BE2C (cell line): ENCODE measurements around the gene FOXS1.

ENCODE experiments used
- DNase-seq: peaks from one replicate; pipeline ENCODE4 v3.0.0-alpha.2; 2020
- H3K27me3 ChIP-seq: fragments of 250-450 bp; sonication (Bioruptor Pico); 2 replicates; pipeline ENCODE4 v1.5.1; 2020; ENCODE audit warnings: mild to moderate bottlenecking
- H3K36me3 ChIP-seq: fragments of 250-450 bp; sonication (Bioruptor Pico); 2 replicates; pipeline ENCODE4 v1.5.1; 2020; ENCODE audit warnings: mild to moderate bottlenecking
- H3K4me1 ChIP-seq: fragments of 250-450 bp; sonication (Bioruptor Pico); 2 replicates; pipeline ENCODE4 v1.5.1; 2020
- H3K4me3 ChIP-seq: 2 replicates; pipeline ENCODE4 v1.5.1; 2011; ENCODE audit warnings: low read depth, low read length
- H3K9me3 ChIP-seq: fragments of 250-450 bp; sonication (Bioruptor Pico); 2 replicates; pipeline ENCODE4 v1.5.1; 2020
- CTCF ChIP-seq: IDR thresholded peaks from 2 replicates; pipeline ENCODE4 v1.5.1; 2012; ENCODE audit warnings: mild to moderate bottlenecking, low read depth, low read length

The FOXS1 gene

GRCh38 chr20:31839782-31840487 is 5.5 kb downstream of the FOXS1 start:
- DNase-seq: no peak
- H3K27me3 ChIP-seq: no peaks in the 10 kb centered on the region
- peaks cover 28% of the 10 kb centered on the region for H3K4me1 ChIP-seq

GRCh38 chr20:31838646-31839292 is 6.6 kb downstream of the FOXS1 start:
- Histone ChIP-seq H3K27me3 (no peaks in the 10 kb centered on the region), H3K36me3 (no peaks in the 10 kb centered on the region), H3K9me3 (no peaks in the 10 kb centered on the region), H3K4me3 (no peak overlapping the region), H3K4me1 (peaks cover 28% of the 10 kb centered on the region)
- no peak for DNase-seq
- TF ChIP-seq CTCF: no peak

More at GRCh38 chr20:31839782-31840487, 5.5 kb downstream of the FOXS1 start:
- TF ChIP-seq CTCF: no peak
- Histone ChIP-seq H3K36me3 (no peaks in the 10 kb centered on the region), H3K9me3 (no peaks in the 10 kb centered on the region), H3K4me3 (no peak overlapping the region)

GRCh38 chr20:31837896-31838397 is 7.5 kb downstream of the FOXS1 start:
- H3K4me1 ChIP-seq: peaks cover 26% of the 10 kb centered on the region

GRCh38 chr20:31836853-31837608 is 8.4 kb downstream of the FOXS1 start:
- no peak overlapping the region for H3K4me3 ChIP-seq

More at GRCh38 chr20:31837896-31838397, 7.5 kb downstream of the FOXS1 start:
- Histone ChIP-seq H3K4me3 (no peak overlapping the region), H3K9me3 (no peaks in the 10 kb centered on the region), H3K27me3 (no peaks in the 10 kb centered on the region), H3K36me3 (no peaks in the 10 kb centered on the region)
- no peak for DNase-seq
- TF ChIP-seq CTCF: no peak

GRCh38 chr20:31835977-31836852 is 9.2 kb downstream of the FOXS1 start:
- Histone ChIP-seq H3K9me3 (no peaks in the 10 kb centered on the region), H3K4me1 (peaks cover 19% of the 10 kb centered on the region), H3K36me3 (no peaks in the 10 kb centered on the region), H3K27me3 (no peaks in the 10 kb centered on the region), H3K4me3 (no peak overlapping the region)
- peak; percentile 76 for DNase-seq
- no peak for TF ChIP-seq CTCF

More at GRCh38 chr20:31836853-31837608, 8.4 kb downstream of the FOXS1 start:
- Histone ChIP-seq H3K9me3 (no peaks in the 10 kb centered on the region), H3K36me3 (no peaks in the 10 kb centered on the region), H3K27me3 (no peaks in the 10 kb centered on the region), H3K4me1 (peaks cover 19% of the 10 kb centered on the region)
- TF ChIP-seq CTCF: no peak
- peak; percentile 48 for DNase-seq
